Measurements from ENCODE around the gene CCR5AS.
"Not testable (repeated sequence)": the region's sequence is repeated elsewhere in the genome, so short reads cannot be mapped to it uniquely, and the experiment has no call there.

The CCR5AS gene

DNA sequence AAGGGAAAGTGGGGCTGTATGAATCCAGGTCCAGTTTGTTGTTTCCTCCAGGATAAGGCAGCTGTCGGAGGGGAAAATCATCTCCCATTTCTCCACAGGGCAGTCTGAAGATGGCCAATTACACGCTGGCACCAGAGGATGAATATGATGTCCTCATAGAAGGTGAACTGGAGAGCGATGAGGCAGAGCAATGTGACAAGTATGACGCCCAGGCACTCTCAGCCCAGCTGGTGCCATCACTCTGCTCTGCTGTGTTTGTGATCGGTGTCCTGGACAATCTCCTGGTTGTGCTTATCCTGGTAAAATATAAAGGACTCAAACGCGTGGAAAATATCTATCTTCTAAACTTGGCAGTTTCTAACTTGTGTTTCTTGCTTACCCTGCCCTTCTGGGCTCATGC, 1.1 kb upstream of the CCR5AS start:
- H3K27me3 Mint-ChIP-seq, result no peaks in the 10 kb centered on the region
- H3K9me3 Mint-ChIP-seq, result peaks cover 0 to 3% (median 0%) of the 10 kb centered on the region in 7 donors
- DNase-seq (no peak), ATAC-seq (ENCODE audit: low read depth in 2 of 2) (no peak)
- peak overlapping the region in 3 of 6 donors; percentile 26 to 94 (median 49) for H3K27ac Mint-ChIP-seq
- peak overlapping the region; percentile 56 to 94 (median 88) for H3K4me3 Mint-ChIP-seq
- peaks cover 21 to 36% (median 26%) of the 10 kb centered on the region in 3 donors for H3K4me1 Mint-ChIP-seq
- no peaks in the 10 kb centered on the region for H3K36me3 Mint-ChIP-seq

DNA sequence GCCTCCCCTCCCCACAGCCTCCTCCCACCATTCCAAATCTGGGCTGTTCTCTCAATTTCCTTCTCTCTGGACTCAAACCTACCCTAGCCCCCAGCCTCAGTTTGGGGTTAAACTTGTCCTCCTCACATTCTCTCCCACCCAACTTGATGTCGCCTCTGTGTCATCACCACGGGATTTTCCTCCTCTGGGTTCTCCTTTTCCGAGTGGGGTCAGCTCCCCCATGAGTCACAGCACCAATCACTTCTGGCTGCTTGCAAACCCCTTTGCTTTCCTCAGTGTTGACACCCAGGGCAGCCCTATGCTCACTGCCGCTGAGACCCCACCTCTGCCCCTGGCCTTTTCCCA, 451 bp downstream of the CCR5AS start:
- no peak for DNase-seq
- H3K27ac Mint-ChIP-seq, result peak overlapping the region; percentile 89 to 97 (median 92)
- peaks cover 0 to 5% (median 0%) of the 10 kb centered on the region in 7 donors for H3K9me3 Mint-ChIP-seq

DNA sequence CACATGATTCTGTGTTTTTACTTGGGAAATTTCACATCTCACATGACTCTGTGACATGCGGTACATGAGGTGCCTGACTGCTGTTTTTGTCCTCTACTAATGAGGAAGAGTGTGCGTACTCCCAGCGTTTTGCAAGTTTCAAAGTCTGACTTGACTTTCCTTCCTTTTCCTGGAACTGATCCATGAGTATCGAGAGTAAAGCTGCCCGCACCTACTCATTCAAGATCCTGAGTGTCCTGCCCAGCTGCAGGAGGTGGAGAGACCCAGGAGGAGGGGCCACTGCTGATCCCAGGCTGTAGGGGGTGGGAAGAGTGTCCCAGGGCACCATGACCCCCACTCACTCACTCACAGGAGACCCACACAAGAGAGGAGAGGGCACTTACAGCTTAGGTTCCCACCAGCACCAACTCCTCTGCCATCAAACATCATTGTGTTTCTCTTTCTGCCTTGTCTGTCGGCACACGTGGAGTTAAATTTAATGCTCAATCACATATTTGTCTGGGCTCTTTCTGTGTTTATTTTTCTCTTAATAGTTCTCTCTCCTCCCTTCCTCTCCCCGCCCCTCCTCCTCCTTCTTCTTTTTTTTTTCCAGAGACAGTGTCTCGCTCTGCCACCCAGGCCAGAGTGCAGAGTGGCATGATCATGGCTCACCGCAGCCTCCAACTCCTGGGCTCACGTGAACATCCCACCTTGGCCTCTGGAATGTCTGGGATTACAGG, 1.4 kb downstream of the CCR5AS start:
- Mint-ChIP-seq H3K36me3 (no peaks in the 10 kb centered on the region), H3K27me3 (no peaks in the 10 kb centered on the region), H3K27ac (peak overlapping the region in 1 of 6 donors; percentile 22), H3K4me1 (peaks cover 21 to 34% (median 26%) of the 10 kb centered on the region in 3 donors), H3K4me3 (peak overlapping the region in 2 of 8 donors; percentile 18 to 54), H3K9me3 (peaks cover 0 to 5% (median 0%) of the 10 kb centered on the region in 7 donors)
- ATAC-seq (ENCODE audit: low read depth in 2 of 2) (no peak), DNase-seq (no peak)

More for the DNA sequence above, 451 bp downstream of the CCR5AS start:
- Mint-ChIP-seq H3K4me3 (peak overlapping the region in 7 of 8 donors; percentile 86 to 94 (median 91)), H3K36me3 (no peaks in the 10 kb centered on the region), H3K27me3 (no peaks in the 10 kb centered on the region), H3K4me1 (peaks cover 21 to 34% (median 26%) of the 10 kb centered on the region in 3 donors)
- ATAC-seq (ENCODE audit: low read depth in 2 of 2), result no peak

DNA sequence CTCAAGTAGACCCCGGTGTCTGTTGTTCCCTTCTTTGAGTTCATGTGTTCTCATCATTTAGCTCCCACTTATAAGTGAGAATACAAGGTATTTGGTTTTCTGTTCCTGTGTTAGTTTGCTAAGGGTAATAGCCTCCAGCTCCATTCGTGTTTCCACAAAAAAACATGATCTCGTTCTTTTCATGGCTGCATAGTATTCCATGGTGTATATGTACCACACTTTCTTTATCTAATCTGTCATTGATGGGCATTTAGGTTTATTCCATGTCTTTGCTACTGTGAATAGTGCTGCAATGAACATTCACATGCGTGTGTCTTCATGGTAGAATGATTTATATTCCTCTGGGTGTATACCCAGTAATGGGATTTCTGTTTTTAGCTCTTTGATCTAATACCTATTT, 4.0 kb downstream of the CCR5AS start:
- not testable (repeated sequence) for DNase-seq; H3K27ac Mint-ChIP-seq; H3K9me3 Mint-ChIP-seq; ATAC-seq (ENCODE audit: low read depth in 2 of 2); H3K4me3 Mint-ChIP-seq; H3K36me3 Mint-ChIP-seq; H3K27me3 Mint-ChIP-seq
- peaks cover 17 to 27% (median 22%) of the 10 kb centered on the region in 3 donors for H3K4me1 Mint-ChIP-seq

DNA sequence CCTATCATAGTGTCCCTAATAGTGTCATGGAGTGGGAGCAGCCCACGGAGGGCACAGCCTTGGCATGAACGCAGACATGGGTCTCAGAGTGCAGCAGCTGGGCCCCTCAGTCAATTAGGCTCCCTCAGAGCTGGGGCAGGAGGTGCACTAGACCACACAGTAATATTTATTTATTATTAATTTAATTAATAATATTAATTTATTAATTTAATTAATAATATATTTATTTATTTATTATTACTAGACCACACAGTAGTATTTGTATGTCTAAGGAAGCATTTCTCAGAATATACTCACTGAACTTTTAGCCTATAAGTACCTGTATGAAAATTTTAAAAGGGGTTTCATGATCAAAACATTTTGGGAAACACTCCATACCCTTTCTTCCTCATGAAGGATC, 5.3 kb downstream of the CCR5AS start:
- DNase-seq (no peak), ATAC-seq (ENCODE audit: low read depth in 2 of 2) (no peak)
- Mint-ChIP-seq H3K4me3 (no peak overlapping the region), H3K36me3 (no peaks in the 10 kb centered on the region), H3K27me3 (no peaks in the 10 kb centered on the region), H3K27ac (no peak overlapping the region), H3K9me3 (peaks cover 0 to 5% (median 0%) of the 10 kb centered on the region in 7 donors), H3K4me1 (peaks cover 12 to 23% (median 18%) of the 10 kb centered on the region in 3 donors)

DNA sequence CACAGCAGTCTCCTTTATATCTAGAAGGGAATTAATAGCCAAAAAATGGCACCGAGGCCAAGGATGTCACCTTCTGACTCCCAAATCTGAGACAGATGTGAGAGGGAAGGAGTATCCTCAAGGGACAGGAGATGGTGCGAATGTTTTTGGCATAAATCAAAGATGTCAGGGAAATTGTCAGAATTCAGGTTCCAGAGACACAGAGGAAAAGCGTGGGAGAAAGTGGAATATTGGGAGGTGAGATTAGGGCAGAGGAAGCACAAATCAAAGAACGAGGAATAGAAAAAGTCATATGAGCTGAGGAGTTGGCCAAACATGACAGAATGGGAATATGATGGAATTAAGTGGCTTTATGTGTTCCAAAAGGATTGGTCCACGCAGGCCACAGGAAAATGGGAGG, 6.0 kb downstream of the CCR5AS start:
- DNase-seq (no peak), ATAC-seq (ENCODE audit: low read depth in 2 of 2) (no peak)
- Mint-ChIP-seq H3K27me3 (no peaks in the 10 kb centered on the region), H3K4me3 (no peak overlapping the region), H3K4me1 (peaks cover 11 to 23% (median 16%) of the 10 kb centered on the region in 3 donors), H3K27ac (no peak overlapping the region), H3K9me3 (peaks cover 0 to 5% (median 0%) of the 10 kb centered on the region in 7 donors), H3K36me3 (no peaks in the 10 kb centered on the region)

DNA sequence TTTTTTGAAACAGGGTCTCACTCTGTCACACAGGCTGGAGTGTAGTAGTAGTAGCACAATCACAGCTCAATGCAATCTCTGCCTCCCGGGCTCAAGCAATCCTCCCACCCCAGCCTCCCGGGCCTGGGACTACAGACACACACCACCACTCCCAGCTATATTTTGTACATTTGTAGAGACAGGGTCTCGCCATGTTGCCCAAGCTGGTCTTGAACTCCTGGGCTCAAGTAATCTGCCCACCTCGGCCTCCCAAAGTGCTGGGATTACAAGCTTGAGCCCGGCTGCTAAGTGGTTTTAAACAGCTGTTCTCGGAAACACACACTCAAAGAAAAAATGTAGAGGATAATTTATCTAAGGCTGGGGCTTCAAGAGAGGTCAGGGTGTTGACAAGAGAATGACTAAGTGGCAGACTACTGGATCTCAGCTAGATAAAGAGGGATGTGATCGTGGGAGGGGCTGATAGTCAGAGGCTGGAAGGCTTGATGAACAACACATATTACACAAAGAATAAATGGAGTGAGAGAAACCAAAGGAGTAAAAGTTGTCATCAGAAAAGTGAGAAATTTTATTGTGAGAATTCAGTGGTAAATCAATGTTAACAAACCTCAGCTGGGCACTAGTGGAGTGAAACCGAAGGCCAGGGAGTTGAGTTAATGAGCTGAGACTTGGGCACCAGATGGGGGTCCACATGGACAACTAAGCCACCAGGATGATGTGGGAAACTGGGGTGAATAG, 6.7 kb downstream of the CCR5AS start:
- Mint-ChIP-seq H3K27me3 (no peaks in the 10 kb centered on the region), H3K9me3 (peaks cover 0 to 5% (median 0%) of the 10 kb centered on the region in 7 donors), H3K4me1 (peaks cover 12 to 22% (median 19%) of the 10 kb centered on the region in 3 donors), H3K36me3 (no peaks in the 10 kb centered on the region), H3K4me3 (no peak overlapping the region), H3K27ac (no peak overlapping the region)
- DNase-seq (no peak), ATAC-seq (ENCODE audit: low read depth in 2 of 2) (no peak)

DNA sequence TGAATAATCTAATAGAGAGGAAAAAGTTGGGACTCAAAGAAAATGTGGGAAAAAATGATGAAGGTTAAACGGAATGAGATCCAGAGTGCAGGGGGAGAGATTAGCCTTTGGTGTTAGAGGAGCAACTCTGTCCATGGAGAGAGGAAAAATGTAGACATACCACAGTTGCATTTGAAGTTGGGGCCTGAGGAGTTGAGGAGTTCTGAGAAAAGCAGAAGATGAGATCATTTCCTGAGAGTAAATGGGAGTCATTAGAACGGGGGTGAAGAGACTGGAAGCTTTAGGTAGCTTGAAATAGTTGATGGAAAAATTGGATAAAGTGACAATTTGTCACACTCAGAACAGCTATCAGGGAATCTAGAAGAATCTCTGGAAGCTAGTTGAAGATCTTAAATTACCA, 7.3 kb downstream of the CCR5AS start:
- no peak for ATAC-seq (ENCODE audit: low read depth in 2 of 2)
- no peak for DNase-seq
- Mint-ChIP-seq H3K27ac (no peak overlapping the region), H3K36me3 (no peaks in the 10 kb centered on the region), H3K9me3 (peaks cover 0 to 5% (median 0%) of the 10 kb centered on the region in 7 donors), H3K27me3 (no peaks in the 10 kb centered on the region), H3K4me1 (peaks cover 18 to 27% (median 25%) of the 10 kb centered on the region in 3 donors), H3K4me3 (no peak overlapping the region)

DNA sequence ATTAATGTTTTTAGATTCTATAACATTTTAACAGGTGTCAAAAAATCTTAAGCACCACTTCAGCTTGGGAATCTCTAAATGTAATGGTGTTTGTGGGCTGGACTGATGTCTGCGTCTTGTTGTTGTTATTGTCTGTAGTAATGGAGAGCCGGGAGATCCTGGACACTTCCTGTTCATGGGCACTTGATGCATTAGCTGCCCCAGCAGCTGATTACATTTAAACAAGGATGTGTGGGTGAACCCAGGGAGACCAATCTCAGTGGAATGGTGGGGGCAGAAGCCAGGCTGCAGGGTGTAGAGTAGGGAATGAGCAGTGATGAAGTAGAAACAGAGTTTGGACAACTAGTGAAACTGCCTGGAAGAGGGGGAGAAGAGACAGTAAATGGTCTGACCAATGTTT, 7.8 kb downstream of the CCR5AS start:
- no peak for DNase-seq
- Mint-ChIP-seq H3K27me3 (no peaks in the 10 kb centered on the region), H3K4me1 (peaks cover 21 to 28% (median 26%) of the 10 kb centered on the region in 3 donors), H3K4me3 (no peak overlapping the region), H3K27ac (no peak overlapping the region), H3K9me3 (peaks cover 0 to 5% (median 0%) of the 10 kb centered on the region in 7 donors), H3K36me3 (no peaks in the 10 kb centered on the region)
- ATAC-seq (ENCODE audit: low read depth in 2 of 2), result no peak

DNA sequence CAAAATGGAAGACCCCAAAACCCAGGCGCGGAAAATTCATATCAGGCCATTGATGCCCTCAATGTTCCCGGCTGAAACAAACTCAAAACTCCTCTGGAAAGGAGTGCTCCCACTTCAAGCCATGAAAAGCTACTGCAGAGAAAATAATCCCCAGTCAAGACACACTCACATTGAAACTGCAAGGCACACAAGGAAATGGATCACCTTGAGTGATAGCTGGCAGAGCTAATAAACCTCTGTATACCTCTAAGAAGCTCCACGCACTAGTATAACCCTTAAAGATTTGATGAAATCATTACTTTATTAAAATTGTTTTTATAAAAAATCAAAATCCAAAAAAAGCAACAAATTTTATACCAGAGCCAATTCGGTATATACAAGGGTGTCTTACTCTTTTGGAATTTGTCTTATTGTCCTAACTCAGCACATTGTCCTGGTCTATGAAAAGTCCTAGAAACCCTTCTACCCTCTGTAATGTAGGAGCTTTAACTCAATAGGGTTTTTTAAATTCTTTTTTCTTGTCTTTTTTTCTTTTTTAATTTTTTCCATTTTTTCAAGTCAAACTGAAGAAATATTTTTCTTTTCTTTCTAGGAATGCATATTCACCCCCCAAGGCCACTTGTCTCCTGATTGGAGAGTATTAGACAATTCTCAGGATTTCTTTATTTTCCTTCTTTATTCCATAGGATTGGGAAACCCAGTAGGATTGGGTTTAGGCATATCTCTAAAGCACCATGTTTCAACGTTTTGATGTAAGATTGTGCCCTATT, 8.5 kb downstream of the CCR5AS start:
- DNase-seq (no peak), ATAC-seq (ENCODE audit: low read depth in 2 of 2) (no peak)
- Mint-ChIP-seq H3K36me3 (no peaks in the 10 kb centered on the region), H3K4me1 (peaks cover 21 to 28% (median 26%) of the 10 kb centered on the region in 3 donors), H3K27ac (no peak overlapping the region), H3K4me3 (no peak overlapping the region), H3K9me3 (peaks cover 0 to 5% (median 0%) of the 10 kb centered on the region in 7 donors), H3K27me3 (no peaks in the 10 kb centered on the region)

DNA sequence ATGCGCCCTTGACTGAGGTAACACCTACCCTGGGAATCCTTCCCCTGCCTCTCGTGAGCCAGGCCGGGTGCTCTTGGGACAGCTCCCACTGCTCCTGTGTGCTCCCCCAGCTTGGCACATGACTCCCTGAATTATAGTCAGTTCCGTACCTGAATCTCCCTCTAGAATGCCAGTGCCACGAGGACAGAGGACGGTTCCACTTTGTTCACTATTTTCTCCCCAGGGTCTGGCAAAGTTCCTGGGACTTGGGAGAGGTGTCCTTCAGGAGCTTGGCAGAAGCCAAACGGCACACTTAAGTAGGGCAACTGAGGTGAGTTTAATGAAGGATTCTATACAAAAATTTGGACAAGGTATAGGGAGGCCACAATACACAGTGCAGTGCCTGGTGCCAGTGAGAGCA, 9.8 kb downstream of the CCR5AS start:
- Mint-ChIP-seq H3K4me3 (no peak overlapping the region), H3K27me3 (no peaks in the 10 kb centered on the region), H3K9me3 (no peaks in the 10 kb centered on the region), H3K27ac (peak overlapping the region in 4 of 6 donors; percentile 22 to 88 (median 52)), H3K4me1 (peaks cover 21 to 28% (median 26%) of the 10 kb centered on the region in 3 donors), H3K36me3 (no peaks in the 10 kb centered on the region)
- ATAC-seq (ENCODE audit: low read depth in 2 of 2), result no peak
- no peak for DNase-seq

DNA sequence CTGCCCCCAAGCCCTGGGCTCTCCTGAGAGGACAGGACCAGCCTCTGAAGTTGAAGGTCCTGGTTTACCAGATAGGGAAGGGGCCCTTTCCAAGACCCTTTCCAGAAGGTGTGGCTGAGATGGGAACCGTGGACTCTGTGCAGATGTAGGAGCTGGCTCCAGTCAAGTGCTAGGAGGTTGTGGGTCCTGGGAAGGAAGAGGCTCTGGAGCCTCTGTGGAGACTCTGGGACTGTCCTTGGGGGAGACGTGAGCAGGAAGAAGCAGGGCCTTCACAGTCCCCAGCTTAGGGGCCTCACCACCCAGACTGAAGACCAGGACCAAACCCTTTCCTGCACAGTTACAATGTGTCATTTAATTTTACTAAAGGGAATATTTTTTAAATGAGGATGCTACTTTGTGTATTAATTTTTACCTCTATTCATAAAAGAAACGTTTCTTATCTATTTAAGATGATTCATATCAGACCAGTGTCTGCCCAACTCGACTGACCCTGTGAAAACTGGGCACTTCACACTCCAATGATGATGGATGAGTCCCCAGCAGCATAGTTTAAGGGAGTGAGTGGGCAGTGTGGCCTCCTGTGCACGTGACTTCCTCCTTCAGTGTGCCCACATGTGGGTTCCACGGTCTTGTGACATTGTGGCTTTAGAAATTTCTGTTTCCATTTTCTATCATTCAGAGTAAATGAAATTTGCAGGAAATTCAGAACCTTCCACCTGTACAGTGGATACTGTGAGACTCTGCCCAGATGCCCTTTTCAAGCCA, 10.9 kb downstream of the CCR5AS start:
- no peak for DNase-seq
- no peak for ATAC-seq (ENCODE audit: low read depth in 2 of 2)
- Mint-ChIP-seq H3K27ac (no peak overlapping the region), H3K27me3 (no peaks in the 10 kb centered on the region), H3K4me3 (peak overlapping the region in 1 of 8 donors; percentile 16), H3K9me3 (no peaks in the 10 kb centered on the region), H3K36me3 (no peaks in the 10 kb centered on the region), H3K4me1 (peaks cover 21 to 28% (median 26%) of the 10 kb centered on the region in 3 donors)

DNA sequence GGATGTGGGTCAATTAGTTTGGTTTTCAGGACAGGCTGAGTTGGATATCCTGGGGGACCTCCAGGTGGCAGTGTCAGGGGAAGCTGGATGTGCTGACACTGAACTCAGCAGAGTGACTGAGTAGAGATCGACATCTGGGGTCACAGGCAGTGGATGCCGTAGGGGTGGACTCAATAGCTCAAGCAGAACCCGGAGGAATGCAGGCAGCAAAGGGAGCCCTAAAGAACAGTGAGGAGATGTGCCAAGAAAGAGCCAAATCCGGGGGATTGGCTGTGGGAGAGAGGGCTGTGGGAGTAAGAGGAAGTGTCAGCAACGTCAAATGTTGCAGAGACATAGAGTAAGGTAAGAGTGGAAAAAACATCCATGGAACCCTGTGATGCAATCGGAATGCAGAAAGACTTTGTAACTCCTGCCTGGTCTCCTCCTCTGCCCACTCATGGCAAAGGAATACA, 11.6 kb downstream of the CCR5AS start:
- H3K27me3 Mint-ChIP-seq, result no peaks in the 10 kb centered on the region
- H3K4me3 Mint-ChIP-seq, result no peak overlapping the region
- H3K36me3 Mint-ChIP-seq, result no peaks in the 10 kb centered on the region
- no peak for DNase-seq
- no peaks in the 10 kb centered on the region for H3K9me3 Mint-ChIP-seq
- peaks cover 21 to 28% (median 26%) of the 10 kb centered on the region in 3 donors for H3K4me1 Mint-ChIP-seq
- peak overlapping the region in 2 of 6 donors; percentile 8 to 91 for H3K27ac Mint-ChIP-seq
- no peak for ATAC-seq (ENCODE audit: low read depth in 2 of 2)

All from naive B cell (primary cell).